Measurements from ENCODE around the gene TJP3.
"Not testable (repeated sequence)": the region's sequence is repeated elsewhere in the genome, so short reads cannot be mapped to it uniquely, and the experiment has no call there.

TJP3 gene

DNA sequence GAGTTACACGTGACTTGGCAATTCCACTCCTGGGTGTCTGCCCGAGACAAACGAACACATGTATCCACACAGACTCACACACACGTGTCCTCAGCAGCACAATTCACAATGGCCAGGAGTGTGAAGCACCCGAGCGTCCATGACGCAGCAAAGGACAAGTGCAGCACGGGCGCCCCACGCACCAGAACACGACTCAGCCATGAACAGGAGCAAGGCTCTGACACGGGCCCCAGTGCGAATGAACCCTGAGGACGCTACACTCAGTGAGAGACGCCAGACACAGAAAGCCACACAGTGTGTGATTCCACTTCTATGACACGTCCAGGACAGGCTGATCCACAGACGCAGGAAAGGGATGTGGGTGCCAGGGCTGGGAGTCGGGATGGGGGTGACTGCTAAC, 44.3 kb upstream of the TJP3 start:
- no peak for DNase-seq (ENCODE audit: low read depth)
- no peak overlapping the region for H3K4me3 ChIP-seq (ENCODE audit: control insufficient read depth, low read depth, low read length)
- TF ChIP-seq, protein P1, sequence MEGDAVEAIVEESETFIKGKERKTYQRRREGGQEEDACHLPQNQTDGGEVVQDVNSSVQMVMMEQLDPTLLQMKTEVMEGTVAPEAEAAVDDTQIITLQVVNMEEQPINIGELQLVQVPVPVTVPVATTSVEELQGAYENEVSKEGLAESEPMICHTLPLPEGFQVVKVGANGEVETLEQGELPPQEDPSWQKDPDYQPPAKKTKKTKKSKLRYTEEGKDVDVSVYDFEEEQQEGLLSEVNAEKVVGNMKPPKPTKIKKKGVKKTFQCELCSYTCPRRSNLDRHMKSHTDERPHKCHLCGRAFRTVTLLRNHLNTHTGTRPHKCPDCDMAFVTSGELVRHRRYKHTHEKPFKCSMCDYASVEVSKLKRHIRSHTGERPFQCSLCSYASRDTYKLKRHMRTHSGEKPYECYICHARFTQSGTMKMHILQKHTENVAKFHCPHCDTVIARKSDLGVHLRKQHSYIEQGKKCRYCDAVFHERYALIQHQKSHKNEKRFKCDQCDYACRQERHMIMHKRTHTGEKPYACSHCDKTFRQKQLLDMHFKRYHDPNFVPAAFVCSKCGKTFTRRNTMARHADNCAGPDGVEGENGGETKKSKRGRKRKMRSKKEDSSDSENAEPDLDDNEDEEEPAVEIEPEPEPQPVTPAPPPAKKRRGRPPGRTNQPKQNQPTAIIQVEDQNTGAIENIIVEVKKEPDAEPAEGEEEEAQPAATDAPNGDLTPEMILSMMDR (conservative IDR thresholded peaks at IDR 0.05; ENCODE audit: control insufficient read depth, insufficient read depth, low read depth, low read length), result no peak

DNA sequence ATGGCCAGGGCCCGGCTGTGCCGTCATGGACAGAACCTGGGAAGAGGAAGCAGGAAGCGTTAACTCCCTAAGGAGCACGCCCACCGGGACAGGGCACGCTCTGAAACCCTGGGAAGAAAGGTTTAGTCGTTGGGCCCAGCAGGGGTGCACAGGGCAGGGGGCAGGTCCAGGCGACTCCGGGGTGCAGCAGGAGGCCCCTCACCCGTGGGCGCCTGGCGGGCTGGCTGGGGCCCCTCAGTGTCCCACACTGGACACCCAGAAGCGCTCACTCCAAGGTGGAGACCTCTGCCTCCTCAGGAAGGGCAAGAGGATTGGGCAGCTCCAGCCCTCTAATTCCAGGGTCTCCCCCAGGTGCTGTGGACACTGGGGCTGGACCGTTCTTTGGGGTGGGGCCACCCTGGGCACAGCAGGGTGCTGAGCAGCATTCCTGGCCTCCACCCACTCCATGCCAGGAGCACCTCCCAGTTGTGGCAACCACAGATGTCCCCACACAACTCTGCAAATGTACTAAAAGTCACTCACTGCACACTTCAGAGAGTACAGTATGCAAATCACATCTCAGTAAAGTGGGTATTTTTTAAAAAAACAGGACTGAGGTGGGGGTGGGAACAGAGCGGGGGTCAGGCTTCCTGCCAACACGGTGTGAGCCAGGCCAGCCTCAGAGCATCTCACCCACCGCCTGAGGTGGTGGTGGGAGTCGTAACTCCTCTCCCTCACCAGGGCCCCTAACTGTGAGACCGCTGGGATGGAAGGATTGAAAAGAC, 43.1 kb upstream of the TJP3 start:
- TF ChIP-seq, protein P1 (conservative IDR thresholded peaks at IDR 0.05; ENCODE audit: control insufficient read depth, insufficient read depth, low read depth, low read length), result no peak
- DNase-seq (ENCODE audit: low read depth), result no peak

DNA sequence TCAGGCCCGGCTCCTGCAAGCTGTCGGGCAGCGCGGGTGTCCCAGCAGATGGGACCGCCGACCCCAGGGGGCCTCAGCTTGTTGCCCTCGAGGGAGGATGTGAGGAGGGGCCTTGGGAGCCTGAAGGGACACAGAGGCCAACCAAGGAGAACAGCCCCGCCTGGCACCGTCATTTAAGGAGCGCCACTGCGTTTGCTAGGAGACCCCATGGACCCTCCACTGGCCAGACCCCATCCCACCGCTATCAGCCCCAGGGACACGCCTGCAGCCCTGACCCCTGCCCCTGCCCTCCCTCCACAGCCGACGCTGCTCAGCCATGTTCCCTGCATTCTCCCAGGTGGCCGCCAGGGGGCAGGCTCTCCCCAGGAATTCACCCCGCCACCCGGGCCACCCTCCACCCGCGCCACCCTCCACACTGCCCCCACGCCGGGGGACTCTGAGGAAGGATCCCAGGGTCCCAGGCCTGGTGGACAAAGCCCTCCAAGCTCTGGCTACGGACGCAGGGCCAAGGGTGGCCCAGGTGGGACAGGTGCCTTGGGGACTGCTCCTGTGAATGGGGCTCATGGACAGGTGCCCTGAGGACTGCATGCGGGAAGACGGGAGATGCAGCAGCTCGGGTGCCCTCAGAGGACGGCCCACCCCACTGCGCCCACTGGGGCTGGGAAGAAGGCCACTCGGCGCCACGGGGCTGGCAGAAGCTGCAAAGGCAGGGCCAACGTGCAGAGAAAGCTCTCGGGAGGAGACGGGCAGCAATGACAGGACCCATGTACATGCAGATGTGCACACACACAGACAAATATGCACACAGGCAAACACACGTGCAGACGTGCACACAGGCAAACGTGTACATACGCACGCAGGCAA, 42.3 kb upstream of the TJP3 start:
- no peak overlapping the region for H3K4me3 ChIP-seq (ENCODE audit: control insufficient read depth, low read depth, low read length)
- no peak for DNase-seq (ENCODE audit: low read depth)
- TF ChIP-seq, protein P1 (conservative IDR thresholded peaks at IDR 0.05; ENCODE audit: control insufficient read depth, insufficient read depth, low read depth, low read length), result peak; percentile 71

More for the DNA sequence above, 43.1 kb upstream of the TJP3 start:
- H3K4me3 ChIP-seq (ENCODE audit: control insufficient read depth, low read depth, low read length), result no peak overlapping the region

DNA sequence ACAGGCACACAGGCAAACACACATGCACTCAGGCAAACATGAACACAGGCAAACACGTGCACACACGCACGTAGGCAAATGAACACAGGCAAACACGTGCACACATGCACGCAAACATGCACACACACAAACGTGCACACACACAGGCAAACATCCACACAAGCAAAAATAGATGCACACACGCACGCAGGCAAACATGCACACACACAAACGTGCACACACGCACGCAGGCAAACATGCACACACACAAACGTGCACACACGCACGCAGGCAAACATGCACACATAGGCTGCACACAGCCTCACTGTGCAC, 41.7 kb upstream of the TJP3 start:
- DNase-seq (ENCODE audit: low read depth); H3K4me3 ChIP-seq (ENCODE audit: control insufficient read depth, low read depth, low read length): not testable (repeated sequence)

DNA sequence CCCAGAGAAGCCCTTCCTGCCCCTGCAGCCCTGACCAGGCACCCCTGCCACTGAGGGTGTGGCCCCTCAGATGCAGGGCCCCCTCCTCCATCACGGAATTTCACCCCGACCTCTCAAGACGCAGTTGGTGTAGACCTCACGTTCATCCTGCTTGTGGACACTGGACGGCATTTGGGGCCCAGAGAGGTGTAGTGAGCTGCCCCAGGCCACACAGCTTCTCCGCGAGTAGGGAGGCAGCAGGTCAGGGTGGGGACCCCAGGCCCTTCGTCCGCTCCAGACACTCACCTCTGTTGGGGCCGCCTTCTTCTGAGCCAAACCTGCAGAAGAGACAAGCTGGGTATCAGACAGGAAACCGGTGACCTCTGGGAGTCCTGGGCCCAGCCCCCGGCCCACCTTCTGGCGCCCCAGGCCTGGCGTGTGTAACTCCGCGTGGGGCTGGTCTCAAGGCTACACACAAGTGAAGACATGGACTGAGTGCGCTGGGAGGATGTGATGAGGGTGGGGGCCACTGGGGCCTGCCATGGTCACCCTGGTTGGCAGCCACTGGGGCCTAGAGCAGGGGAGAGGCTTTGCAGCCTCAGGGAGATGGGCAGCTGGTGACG, 41.0 kb upstream of the TJP3 start:
- H3K4me3 ChIP-seq (ENCODE audit: control insufficient read depth, low read depth, low read length), result no peak overlapping the region
- no peak for DNase-seq (ENCODE audit: low read depth)
- TF ChIP-seq, protein P1 (conservative IDR thresholded peaks at IDR 0.05; ENCODE audit: control insufficient read depth, insufficient read depth, low read depth, low read length), result no peak

DNA sequence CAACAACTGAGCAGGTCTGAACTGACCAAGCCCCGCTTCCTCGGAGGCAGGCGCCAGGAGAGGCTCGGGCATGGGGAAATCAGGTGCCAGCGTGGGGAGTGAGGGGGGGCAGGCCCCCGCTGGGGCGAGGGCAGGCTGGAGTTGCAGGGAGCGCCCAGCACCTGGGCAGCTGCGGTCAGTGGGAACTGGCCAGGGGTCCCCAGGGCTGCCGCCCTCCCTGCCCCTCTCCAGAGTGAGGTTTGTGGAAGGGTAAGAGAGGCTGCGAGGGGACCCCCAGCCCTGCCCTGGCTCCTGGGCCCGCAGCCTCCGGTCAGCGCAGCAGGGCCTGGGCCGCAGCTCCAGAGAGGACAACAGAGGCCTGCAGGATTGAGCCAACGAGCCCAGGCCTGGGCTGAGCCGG, 40.4 kb upstream of the TJP3 start:
- no peak overlapping the region for H3K4me3 ChIP-seq (ENCODE audit: control insufficient read depth, low read depth, low read length)
- TF ChIP-seq, protein P1 (conservative IDR thresholded peaks at IDR 0.05; ENCODE audit: control insufficient read depth, insufficient read depth, low read depth, low read length), result no peak

More for the DNA sequence above, 40.4 kb upstream of the TJP3 start:
- no peak for DNase-seq (ENCODE audit: low read depth)
